BLaER1 treated with 17β-estradiol and CSF1 and Interleukin-3, amounts not matched to agents 10 nM and 100 nM (cell line): Measurements from ENCODE around the gene PDE2A.
"Not testable (repeated sequence)": the region's sequence is repeated elsewhere in the genome, so short reads cannot be mapped to it uniquely, and the experiment has no call there.

Experiments
- H3K27ac ChIP-seq, 11 experiments: shearing (Covaris generic); formaldehyde crosslinking; 2 replicates each; pipeline ENCODE4 v1.8.1; 2022
- H3K27me3 ChIP-seq, 11 experiments: shearing (Covaris generic); formaldehyde crosslinking; 2 replicates each; pipeline ENCODE4 v1.8.1; 2022
- H3K36me3 ChIP-seq, 11 experiments: shearing (Covaris generic); formaldehyde crosslinking; 2 replicates each; pipeline ENCODE4 v1.8.1; 2022
- H3K4me1 ChIP-seq, 10 experiments: shearing (Covaris generic); formaldehyde crosslinking; 2 replicates each; pipeline ENCODE4 v1.8.1; 2022
- H3K4me2 ChIP-seq, 11 experiments: shearing (Covaris generic); formaldehyde crosslinking; 2 replicates each; pipeline ENCODE4 v1.8.1; 2022
- H3K4me3 ChIP-seq, 10 experiments: shearing (Covaris generic); formaldehyde crosslinking; 2 replicates each; pipeline ENCODE4 v1.8.1; 2022
- H3K9ac ChIP-seq, 11 experiments: shearing (Covaris generic); formaldehyde crosslinking; 2 replicates each; pipeline ENCODE4 v1.8.1; 2022
- H3K9me3 ChIP-seq, 11 experiments: shearing (Covaris generic); formaldehyde crosslinking; replicated peaks in 1 of 11; 2 replicates each; pipeline ENCODE4 v1.8.1; 2022
- H4K20me1 ChIP-seq, 11 experiments: shearing (Covaris generic); formaldehyde crosslinking; 2 replicates each; pipeline ENCODE4 v1.8.1; 2022
- Cebpa-rat ChIP-seq, 11 experiments: shearing (Covaris generic); IDR thresholded peaks; 2 replicates each; pipeline ENCODE4 v1.8.1; 2022

Gene PDE2A

GRCh38 chr11:72573855-72574445, 100.3 kb downstream of the PDE2A start:
- Histone ChIP-seq H3K9ac (peak overlapping the region in 2 of 11 experiments; percentile 18 to 34; a peak in 2 of 22 replicates), H3K36me3 (no peaks in the 10 kb centered on the region; a peak in 1 of 22 replicates), H3K27ac (no peak overlapping the region; a peak in 1 of 22 replicates), H3K27me3 (no peaks in the 10 kb centered on the region), H3K4me2 (peak overlapping the region in 3 of 11 experiments; percentile 38 to 89 (median 76); a peak in 6 of 22 replicates), H3K4me1 (peaks cover 2 to 64% (median 29%) of the 10 kb centered on the region in 10 experiments; a peak in 18 of 20 replicates), H3K4me3 (no peak overlapping the region), H4K20me1 (no peaks in the 10 kb centered on the region; a peak in 1 of 22 replicates), H3K9me3 (no peaks in the 10 kb centered on the region)
- no peak for TF ChIP-seq Cebpa-rat (IDR thresholded peaks at IDR 0.05)

- H3K4me1 ChIP-seq: peaks cover 0 to 70% (median 23%) of the 10 kb centered on the region in 10 experiments; a peak in 16 of 20 replicates
- H3K9ac ChIP-seq: peak overlapping the region in 2 of 11 experiments; percentile 18 to 43; a peak in 2 of 22 replicates
- H3K4me2 ChIP-seq: peak overlapping the region in 3 of 11 experiments; percentile 86 to 92 (median 89); a peak in 6 of 22 replicates
- H3K36me3 ChIP-seq: no peaks in the 10 kb centered on the region; a peak in 1 of 22 replicates
- peak overlapping the region in 2 of 10 experiments; percentile 36 to 42; a peak in 2 of 20 replicates for H3K4me3 ChIP-seq
- no peaks in the 10 kb centered on the region for H3K27me3 ChIP-seq
- H3K9me3 ChIP-seq: no peaks in the 10 kb centered on the region
- no peak for TF ChIP-seq Cebpa-rat (IDR thresholded peaks at IDR 0.05)
- H3K27ac ChIP-seq: peak overlapping the region in 1 of 11 experiments; percentile 27; a peak in 1 of 22 replicates
- no peaks in the 10 kb centered on the region for H4K20me1 ChIP-seq
These were observed 101.0 kb downstream of the PDE2A start for GRCh38 chr11:72573072-72573854.

GRCh38 chr11:72572540-72572939, 101.7 kb downstream of the PDE2A start:
- H3K27ac ChIP-seq: peak overlapping the region in 1 of 11 experiments; percentile 27; a peak in 1 of 22 replicates
- not testable (repeated sequence) for H3K36me3 ChIP-seq, H3K27me3 ChIP-seq, H4K20me1 ChIP-seq, H3K9me3 ChIP-seq
- H3K4me2 ChIP-seq: peak overlapping the region in 3 of 11 experiments; percentile 84 to 92 (median 86); a peak in 6 of 22 replicates
- peak overlapping the region in 2 of 10 experiments; percentile 36 to 42; a peak in 2 of 20 replicates for H3K4me3 ChIP-seq
- peak overlapping the region in 1 of 11 experiments; percentile 43; a peak in 2 of 22 replicates for H3K9ac ChIP-seq
- peaks cover 0 to 77% (median 21%) of the 10 kb centered on the region in 10 experiments; a peak in 15 of 20 replicates for H3K4me1 ChIP-seq

GRCh38 chr11:72570893-72571661, 103.1 kb downstream of the PDE2A start:
- Histone ChIP-seq H3K9ac (peak overlapping the region in 3 of 11 experiments; percentile 66 to 73 (median 70); a peak in 5 of 22 replicates), H3K4me1 (peaks cover 0 to 90% (median 21%) of the 10 kb centered on the region in 10 experiments; a peak in 15 of 20 replicates), H3K27me3 (no peaks in the 10 kb centered on the region), H3K27ac (peak overlapping the region in 4 of 11 experiments; percentile 58 to 88 (median 86); a peak in 8 of 22 replicates), H3K4me3 (peak overlapping the region in 3 of 10 experiments; percentile 36 to 42 (median 41); a peak in 5 of 20 replicates), H3K9me3 (no peaks in the 10 kb centered on the region), H3K36me3 (no peaks in the 10 kb centered on the region), H4K20me1 (no peaks in the 10 kb centered on the region), H3K4me2 (peak overlapping the region in 5 of 11 experiments; percentile 58 to 92 (median 84); a peak in 10 of 22 replicates)
- no peak for TF ChIP-seq Cebpa-rat (IDR thresholded peaks at IDR 0.05)

- peaks cover 0 to 89% (median 21%) of the 10 kb centered on the region in 10 experiments; a peak in 15 of 20 replicates for H3K4me1 ChIP-seq
- no peaks in the 10 kb centered on the region for H3K36me3 ChIP-seq
- peak overlapping the region in 4 of 11 experiments; percentile 58 to 88 (median 86); a peak in 8 of 22 replicates for H3K27ac ChIP-seq
- peak overlapping the region in 4 of 11 experiments; percentile 40 to 73 (median 68); a peak in 7 of 22 replicates for H3K9ac ChIP-seq
- TF ChIP-seq Cebpa-rat (IDR thresholded peaks at IDR 0.05): no peak
- H3K4me3 ChIP-seq: peak overlapping the region in 4 of 10 experiments; percentile 24 to 42 (median 38); a peak in 5 of 20 replicates
- no peaks in the 10 kb centered on the region for H3K9me3 ChIP-seq
- H3K4me2 ChIP-seq: peak overlapping the region in 7 of 11 experiments; percentile 23 to 92 (median 82); a peak in 13 of 22 replicates
- no peaks in the 10 kb centered on the region for H4K20me1 ChIP-seq
- H3K27me3 ChIP-seq: no peaks in the 10 kb centered on the region
These were observed 104.0 kb downstream of the PDE2A start for GRCh38 chr11:72569966-72570892.

GRCh38 chr11:72568861-72569260, 105.4 kb downstream of the PDE2A start:
- no peak for TF ChIP-seq Cebpa-rat (IDR thresholded peaks at IDR 0.05)
- Histone ChIP-seq H3K27ac (peak overlapping the region in 4 of 11 experiments; percentile 58 to 88 (median 86); a peak in 8 of 22 replicates), H3K4me3 (no peak overlapping the region), H3K9me3 (no peaks in the 10 kb centered on the region), H3K36me3 (no peaks in the 10 kb centered on the region), H3K4me2 (peak overlapping the region in 5 of 11 experiments; percentile 58 to 92 (median 84); a peak in 9 of 22 replicates), H3K27me3 (no peaks in the 10 kb centered on the region), H4K20me1 (no peaks in the 10 kb centered on the region), H3K4me1 (peaks cover 0 to 89% (median 20%) of the 10 kb centered on the region in 10 experiments; a peak in 15 of 20 replicates), H3K9ac (peak overlapping the region in 3 of 11 experiments; percentile 66 to 73 (median 70); a peak in 5 of 22 replicates)

GRCh38 chr11:72562431-72562830, 111.8 kb downstream of the PDE2A start:
- H3K4me1 ChIP-seq: peaks cover 0 to 37% (median 0%) of the 10 kb centered on the region in 10 experiments; a peak in 6 of 20 replicates
- no peaks in the 10 kb centered on the region for H3K36me3 ChIP-seq
- H3K4me3 ChIP-seq: no peak overlapping the region
- no peak overlapping the region for H3K27ac ChIP-seq
- H3K9me3 ChIP-seq: no peaks in the 10 kb centered on the region
- H3K9ac ChIP-seq: no peak overlapping the region
- no peaks in the 10 kb centered on the region for H4K20me1 ChIP-seq
- H3K27me3 ChIP-seq: no peaks in the 10 kb centered on the region
- no peak for TF ChIP-seq Cebpa-rat (IDR thresholded peaks at IDR 0.05)
- H3K4me2 ChIP-seq: no peak overlapping the region
